SH-SY5Y (cell line): ENCODE data around the gene MEMO1.

Experiments used
- GATA2 ChIP-seq: IDR thresholded peaks from 2 replicates; pipeline ENCODE4 v1.6.1; 2011; ENCODE audit warnings: mild to moderate bottlenecking, low read depth, low read length
- GATA3 ChIP-seq: IDR thresholded peaks from 2 replicates; pipeline ENCODE4 v1.6.1; 2011; ENCODE audit warnings: low read depth, mild to moderate bottlenecking, low read length, moderate library complexity

- TF ChIP-seq GATA2 (no peak), GATA3 (no peak)
Observed at GRCh38 chr2:32008805-32009515, 1.8 kb downstream of the MEMO1 start.
